ENCODE measurements around the gene ADCK1.

DNA sequence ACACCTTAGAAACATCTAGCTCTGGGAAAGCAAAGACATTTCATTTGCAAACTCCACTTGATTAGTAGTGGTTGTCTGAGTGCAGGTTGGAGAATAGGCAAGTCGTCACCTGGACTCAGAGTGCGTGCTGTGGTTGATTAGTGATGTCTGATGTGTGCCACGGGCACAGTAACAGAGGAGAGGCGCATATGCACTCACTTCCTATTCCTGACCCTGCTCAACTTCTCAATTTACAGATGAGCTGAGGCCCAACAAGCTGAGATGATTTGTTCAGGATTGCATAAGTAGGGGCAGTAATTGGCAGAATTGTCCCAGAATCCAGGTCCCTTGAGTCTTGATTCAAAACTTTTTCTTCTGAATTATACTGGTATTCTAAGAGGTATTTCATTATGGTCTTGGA, 44.9 kb downstream of the ADCK1 start:
- TF ChIP-seq FOXK1 (CRISPR knock-in tag; IDR thresholded peaks at IDR 0.05) (no peak), JUN (CRISPR knock-in tag; IDR thresholded peaks at IDR 0.05) (no peak), ELF4 (CRISPR knock-in tag; IDR thresholded peaks at IDR 0.05; ENCODE audit: low read depth) (no peak)
- TF ChIP-seq, protein P1, sequence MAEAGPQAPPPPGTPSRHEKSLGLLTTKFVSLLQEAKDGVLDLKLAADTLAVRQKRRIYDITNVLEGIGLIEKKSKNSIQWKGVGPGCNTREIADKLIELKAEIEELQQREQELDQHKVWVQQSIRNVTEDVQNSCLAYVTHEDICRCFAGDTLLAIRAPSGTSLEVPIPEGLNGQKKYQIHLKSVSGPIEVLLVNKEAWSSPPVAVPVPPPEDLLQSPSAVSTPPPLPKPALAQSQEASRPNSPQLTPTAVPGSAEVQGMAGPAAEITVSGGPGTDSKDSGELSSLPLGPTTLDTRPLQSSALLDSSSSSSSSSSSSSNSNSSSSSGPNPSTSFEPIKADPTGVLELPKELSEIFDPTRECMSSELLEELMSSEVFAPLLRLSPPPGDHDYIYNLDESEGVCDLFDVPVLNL (CRISPR knock-in tag; IDR thresholded peaks at IDR 0.05; ENCODE audit: borderline replicate concordance, low read depth): no peak

All from WTC11 (cell line).